Epidermal melanocyte (primary cell): ENCODE measurements around the gene CYP2E1.
A peak's percentile ranks its signal among the peaks of the same experiment; 100 is the strongest.
"Not testable (repeated sequence)": the region's sequence is repeated elsewhere in the genome, so short reads cannot be mapped to it uniquely, and the experiment has no call there.

Experiments used
- DNase-seq: peaks from one replicate; pipeline ENCODE4 v3.0.0; 2011; ENCODE audit warnings: low spot score; ENCODE audit not compliant: insufficient read length

CYP2E1 gene

DNA sequence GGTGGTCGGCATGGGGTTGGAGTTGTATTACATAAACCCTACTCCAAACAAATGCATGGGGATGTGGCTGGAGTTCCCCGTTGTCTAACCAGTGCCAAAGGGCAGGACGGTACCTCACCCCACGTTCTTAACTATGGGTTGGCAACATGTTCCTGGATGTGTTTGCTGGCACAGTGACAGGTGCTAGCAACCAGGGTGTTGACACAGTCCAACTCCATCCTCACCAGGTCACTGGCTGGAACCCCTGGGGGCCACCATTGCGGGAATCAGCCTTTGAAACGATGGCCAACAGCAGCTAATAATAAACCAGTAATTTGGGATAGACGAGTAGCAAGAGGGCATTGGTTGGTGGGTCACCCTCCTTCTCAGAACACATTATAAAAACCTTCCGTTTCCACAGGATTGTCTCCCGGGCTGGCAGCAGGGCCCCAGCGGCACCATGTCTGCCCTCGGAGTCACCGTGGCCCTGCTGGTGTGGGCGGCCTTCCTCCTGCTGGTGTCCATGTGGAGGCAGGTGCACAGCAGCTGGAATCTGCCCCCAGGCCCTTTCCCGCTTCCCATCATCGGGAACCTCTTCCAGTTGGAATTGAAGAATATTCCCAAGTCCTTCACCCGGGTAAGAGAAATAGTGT is at the start of gene CYP2E1:
Gene CYP2E1 (plus strand): TSS at position 407 of the 632 bp plus-strand sequence. CDS start 33 bp downstream, at position 440.
- DNase-seq, result no peak

- DNase-seq, result no peak
Observed at GRCh38 chr10:133481086-133481643, 46.0 kb upstream of the CYP2E1 start.

- DNase-seq, result no peak
Observed at GRCh38 chr10:133481657-133482056, 45.5 kb upstream of the CYP2E1 start.

DNA sequence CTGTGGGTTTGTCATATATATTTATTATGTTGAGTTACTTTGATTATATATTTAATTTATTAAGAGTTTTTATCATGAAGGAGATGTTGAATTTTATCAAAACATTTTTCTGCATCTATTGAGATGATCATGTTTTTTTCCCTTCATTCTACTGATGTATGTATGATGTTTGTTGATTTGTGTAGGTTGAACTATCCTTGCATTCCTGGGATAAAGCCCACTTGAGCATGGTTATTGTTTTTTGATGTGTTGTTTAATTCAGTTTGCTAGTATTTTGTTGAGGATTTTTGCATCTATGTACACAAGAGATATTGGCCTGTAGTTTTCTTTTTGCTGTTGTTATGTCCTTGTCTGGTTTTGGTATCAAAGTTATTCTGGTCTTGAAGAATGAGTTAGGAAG is 42.3 kb upstream of the CYP2E1 start:
- no peak for DNase-seq

DNA sequence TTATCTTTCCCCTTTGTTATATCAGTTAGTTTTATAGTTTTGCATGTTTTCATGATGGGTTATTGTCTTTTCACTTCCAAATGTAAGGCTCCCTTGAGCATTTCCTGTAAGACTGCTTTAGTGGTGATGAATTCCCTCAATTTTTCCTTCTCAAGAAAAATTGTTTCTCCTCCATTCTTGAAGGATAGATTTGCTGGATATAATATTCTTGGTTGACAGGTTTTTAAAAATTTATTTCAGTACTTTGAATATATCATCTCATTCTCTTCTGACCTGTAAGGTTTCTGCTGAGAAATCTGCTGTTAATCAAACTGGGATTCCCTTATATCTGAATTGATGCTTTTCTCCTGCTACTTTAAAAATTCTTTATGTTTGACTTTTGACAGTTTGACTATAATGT is 40.1 kb upstream of the CYP2E1 start:
- DNase-seq, result no peak

- DNase-seq, result no peak
Observed at GRCh38 chr10:133488354-133488753, 38.8 kb upstream of the CYP2E1 start.

GRCh38 chr10:133489816-133490588 is 37.2 kb upstream of the CYP2E1 start:
- DNase-seq, result no peak

DNA sequence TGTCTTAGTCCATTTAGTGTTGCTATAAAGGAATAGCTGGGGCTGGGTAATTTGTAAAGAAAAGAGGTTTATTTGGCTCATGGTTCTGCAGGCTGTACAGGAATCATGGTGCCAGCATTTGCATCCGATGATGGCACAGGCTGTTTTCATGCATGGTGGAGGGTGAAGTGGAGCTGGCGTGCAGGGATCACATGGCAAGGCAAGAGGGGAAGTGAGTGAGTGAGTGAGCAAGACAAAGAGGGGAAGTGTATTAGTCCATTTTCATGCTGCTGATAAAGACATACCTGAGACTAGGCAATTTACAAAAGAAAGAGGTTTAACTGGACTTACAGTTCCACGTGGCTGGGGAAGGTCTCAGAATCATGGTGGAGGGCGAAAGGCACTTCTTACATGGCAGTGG is 33.6 kb upstream of the CYP2E1 start:
- not testable (repeated sequence) for DNase-seq

- not testable (repeated sequence) for DNase-seq
Observed at GRCh38 chr10:133497363-133497762, 29.8 kb upstream of the CYP2E1 start.

- DNase-seq, result not testable (repeated sequence)
Observed at GRCh38 chr10:133499176-133499575, 28.0 kb upstream of the CYP2E1 start.

- not testable (repeated sequence) for DNase-seq
Observed at GRCh38 chr10:133500897-133501296, 26.3 kb upstream of the CYP2E1 start.

- no peak for DNase-seq
Observed at GRCh38 chr10:133509700-133510099, 17.5 kb upstream of the CYP2E1 start.

GRCh38 chr10:133511408-133511807 is 15.8 kb upstream of the CYP2E1 start:
- no peak for DNase-seq

- DNase-seq, result no peak
Observed at GRCh38 chr10:133511907-133512528, 15.1 kb upstream of the CYP2E1 start.

DNA sequence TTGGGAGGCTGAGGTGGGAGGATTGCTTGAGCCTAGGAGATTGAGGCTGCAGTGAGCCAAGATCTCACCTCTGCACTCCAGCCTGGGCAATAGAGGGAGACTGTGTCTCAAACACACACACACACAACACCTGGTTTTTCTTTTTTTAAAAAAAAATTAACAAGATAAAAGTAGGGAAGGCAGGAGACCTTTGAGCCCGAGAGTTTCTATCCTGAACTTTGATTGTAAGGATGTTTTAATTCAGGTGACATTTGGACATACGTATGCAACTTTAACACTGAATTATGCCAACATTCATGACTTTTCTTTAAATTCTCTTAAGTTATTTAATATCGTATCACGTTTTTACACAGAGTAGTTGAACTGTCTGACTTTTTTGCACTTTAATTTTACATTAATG is 11.7 kb upstream of the CYP2E1 start:
- DNase-seq, result no peak

DNA sequence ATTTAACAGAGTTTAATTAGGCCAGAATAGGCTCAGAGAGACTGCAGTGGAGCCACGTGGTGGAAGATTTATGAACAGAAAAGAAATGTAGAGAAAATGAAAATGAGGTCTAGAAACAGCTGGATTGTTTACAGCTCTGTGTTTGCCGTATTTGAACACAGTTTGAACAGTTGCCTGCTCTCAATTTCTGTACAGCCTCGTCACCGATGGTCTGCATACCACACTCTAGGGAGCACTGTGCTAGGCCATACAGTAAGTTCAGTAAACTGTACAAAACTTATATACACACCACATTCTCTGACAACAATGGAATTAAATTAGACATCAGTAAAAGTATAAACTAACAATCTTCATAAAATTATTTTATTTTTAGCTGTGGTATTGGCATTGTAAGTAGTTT is 11.1 kb upstream of the CYP2E1 start:
- no peak for DNase-seq

DNA sequence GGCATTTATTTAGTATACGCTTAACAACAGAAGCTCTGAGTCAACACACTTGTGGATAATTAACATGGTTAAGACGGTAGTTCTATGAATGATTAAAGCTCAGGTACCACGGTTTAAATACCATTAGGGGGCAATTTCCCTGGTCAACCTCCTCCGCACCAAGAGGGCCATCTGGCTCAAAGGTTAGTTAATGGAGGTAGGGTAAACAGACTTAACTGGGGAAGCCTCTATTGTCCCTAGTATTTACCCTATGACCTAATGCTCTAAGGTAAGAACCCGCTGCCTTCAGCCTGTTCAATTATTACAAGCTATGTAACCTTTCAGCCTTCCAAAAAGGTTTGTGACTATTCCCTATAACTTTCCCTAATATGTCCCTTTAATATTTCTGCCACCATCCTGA is 8.6 kb upstream of the CYP2E1 start:
- DNase-seq, result not testable (repeated sequence)

DNA sequence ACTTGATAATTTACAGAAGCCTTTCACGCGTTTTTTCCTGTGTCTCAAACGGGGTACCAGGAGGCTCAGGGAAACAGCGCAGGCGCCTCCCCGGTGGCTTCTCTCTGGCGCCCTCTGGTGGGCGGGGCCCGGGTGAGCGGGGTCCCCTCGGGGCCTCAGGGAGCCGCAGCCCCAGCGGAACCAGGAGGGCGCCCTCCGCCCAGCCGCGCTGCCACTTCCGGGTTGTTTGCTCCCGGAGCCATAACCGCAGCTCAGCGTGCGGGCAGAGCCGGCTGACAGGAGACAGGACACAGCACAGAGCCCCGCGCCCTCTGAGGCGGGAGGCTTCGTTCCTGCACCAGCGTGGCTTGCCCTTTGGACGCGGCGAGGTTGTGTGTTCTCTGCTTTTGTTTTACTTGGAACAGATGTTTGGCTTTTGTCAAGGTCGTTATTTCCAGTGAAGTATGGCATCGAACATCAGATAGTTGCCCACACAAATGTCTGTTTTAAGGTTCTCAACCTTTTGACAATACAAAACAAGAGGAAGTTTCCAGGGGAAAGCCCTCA is 6.9 kb upstream of the CYP2E1 start:
- DNase-seq, result peak; percentile 50

DNA sequence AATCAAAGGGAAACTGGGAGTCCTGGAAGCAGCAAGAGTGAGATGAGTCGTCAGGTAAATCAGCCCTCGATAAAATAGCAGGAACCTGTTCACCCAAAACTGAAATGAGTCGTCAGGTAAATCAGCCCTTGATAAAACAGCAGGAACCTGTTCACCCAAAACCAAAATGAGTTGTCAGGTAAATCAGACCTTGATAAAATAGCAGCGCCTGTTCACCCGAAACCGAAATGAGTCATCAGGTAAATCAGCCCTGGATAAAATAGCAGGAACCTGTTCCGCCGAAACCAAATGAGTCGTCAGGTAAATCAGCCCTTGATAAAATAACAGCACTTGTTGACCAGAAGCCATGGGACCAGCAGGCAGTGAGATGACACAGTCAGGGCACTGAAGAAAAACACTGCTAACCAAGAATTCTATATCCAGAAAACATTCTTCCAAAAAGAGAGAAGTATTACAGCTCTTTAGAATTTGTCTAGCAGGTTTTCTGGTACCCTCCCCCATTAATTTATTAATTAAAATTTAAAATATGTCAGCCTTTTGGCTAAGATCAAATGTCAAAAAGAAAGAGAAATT is 3.4 kb upstream of the CYP2E1 start:
- no peak for DNase-seq

DNA sequence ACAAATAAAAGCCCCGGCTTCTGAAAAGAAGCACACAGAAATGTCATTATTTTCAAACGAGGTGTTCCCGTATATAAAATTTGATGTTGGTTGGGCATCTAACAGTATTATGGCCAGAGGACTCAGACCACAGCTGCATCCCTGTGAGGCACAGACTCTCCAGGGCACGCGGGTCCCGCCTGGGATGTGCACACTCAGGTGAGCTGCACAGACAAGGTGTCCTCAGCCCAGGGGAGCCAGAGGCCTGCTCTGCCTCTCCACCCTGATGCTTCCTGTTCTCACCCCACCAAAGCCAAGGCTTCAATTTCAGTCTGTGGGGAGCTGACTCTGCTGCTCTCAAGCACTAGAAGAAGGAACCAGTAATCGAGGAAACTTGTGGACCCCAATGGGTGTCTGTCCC is 1.7 kb upstream of the CYP2E1 start:
- no peak for DNase-seq

- no peak for DNase-seq
Observed at GRCh38 chr10:133527771-133528271, 658 bp downstream of the CYP2E1 start.
